HG02588 (cell line): ENCODE measurements around the gene ARMC9.
A peak's percentile ranks its signal among the peaks of the same experiment; 100 is the strongest.
"Not testable (repeated sequence)": the region's sequence is repeated elsewhere in the genome, so short reads cannot be mapped to it uniquely, and the experiment has no call there.

Source experiments
- ATAC-seq: cut with Tn5 transposase; IDR thresholded peaks from one replicate; pipeline ENCODE4 v1.9.1; 2021; ENCODE audit warnings: mild to moderate bottlenecking, moderate library complexity; ENCODE audit not compliant: unreplicated experiment

ARMC9 gene

GRCh38 chr2:231394211-231395141 lies 196.0 kb downstream of the ARMC9 start:
- peak; percentile 37 for ATAC-seq

GRCh38 chr2:231395188-231396057 lies 197.0 kb downstream of the ARMC9 start, which contains the start of gene B3GNT7:
B3GNT7 (plus strand) TSS chr2:231395710; CDS start chr2:231395804, 94 bp downstream.
- no peak for ATAC-seq

GRCh38 chr2:231396058-231396821 lies 197.8 kb downstream of the ARMC9 start:
- ATAC-seq = no peak

- no peak for ATAC-seq
Measured at GRCh38 chr2:231397011-231397927, 198.8 kb downstream of the ARMC9 start.

GRCh38 chr2:231397928-231398294 lies 199.5 kb downstream of the ARMC9 start:
- ATAC-seq = no peak

- no peak for ATAC-seq
Measured at GRCh38 chr2:231398585-231398984, 200.2 kb downstream of the ARMC9 start.

GRCh38 chr2:231399046-231399852 lies 200.8 kb downstream of the ARMC9 start:
- no peak for ATAC-seq

GRCh38 chr2:231399853-231400680 lies 201.6 kb downstream of the ARMC9 start:
- no peak for ATAC-seq

- not testable (repeated sequence) for ATAC-seq
Measured at GRCh38 chr2:231400681-231401080, 202.2 kb downstream of the ARMC9 start.

- not testable (repeated sequence) for ATAC-seq
Measured at GRCh38 chr2:231401101-231401500, 202.7 kb downstream of the ARMC9 start.

GRCh38 chr2:231403421-231404182 lies 205.2 kb downstream of the ARMC9 start:
- not testable (repeated sequence) for ATAC-seq

GRCh38 chr2:231404183-231404578 lies 205.8 kb downstream of the ARMC9 start:
- not testable (repeated sequence) for ATAC-seq

- ATAC-seq = not testable (repeated sequence)
Measured at GRCh38 chr2:231405601-231406367, 207.4 kb downstream of the ARMC9 start.

- ATAC-seq = not testable (repeated sequence)
Measured at GRCh38 chr2:231407686-231408085, 209.3 kb downstream of the ARMC9 start.

GRCh38 chr2:231408304-231408703 lies 209.9 kb downstream of the ARMC9 start:
- not testable (repeated sequence) for ATAC-seq

- no peak for ATAC-seq
Measured at GRCh38 chr2:231409776-231410175, 211.3 kb downstream of the ARMC9 start.
